ENCODE measurements around the gene RAB3IL1.
A peak's percentile ranks its signal among the peaks of the same experiment; 100 is the strongest.
"Not testable (repeated sequence)": the region's sequence is repeated elsewhere in the genome, so short reads cannot be mapped to it uniquely, and the experiment has no call there.

The RAB3IL1 gene

GRCh38 chr11:61917334-61918109 lies at the start of gene RAB3IL1:
Gene RAB3IL1 (minus strand): TSS chr11:61917566. CDS start chr11:61917367, 199 bp downstream.
- DNase-seq (ENCODE audit: low read depth) = peak; percentile 47

- no peak for DNase-seq (ENCODE audit: low read depth)
These were observed 49.4 kb upstream of the RAB3IL1 start for GRCh38 chr11:61966734-61967115.

- DNase-seq (ENCODE audit: low read depth) = not testable (repeated sequence)
These were observed 47.4 kb upstream of the RAB3IL1 start for GRCh38 chr11:61964666-61965271.

- DNase-seq (ENCODE audit: low read depth) = no peak
These were observed 46.8 kb upstream of the RAB3IL1 start for GRCh38 chr11:61964058-61964665.

GRCh38 chr11:61963282-61964057 lies 46.1 kb upstream of the RAB3IL1 start:
- peak; percentile 94 for DNase-seq (ENCODE audit: low read depth)

- no peak for DNase-seq (ENCODE audit: low read depth)
These were observed 45.6 kb upstream of the RAB3IL1 start for GRCh38 chr11:61963016-61963281.

GRCh38 chr11:61962213-61963015 lies 45.0 kb upstream of the RAB3IL1 start:
- DNase-seq (ENCODE audit: low read depth) = peak; percentile 83

- peak; percentile 91 for DNase-seq (ENCODE audit: low read depth)
These were observed 44.3 kb upstream of the RAB3IL1 start for GRCh38 chr11:61961570-61962212.

GRCh38 chr11:61960532-61960931 lies 43.2 kb upstream of the RAB3IL1 start:
- no peak for DNase-seq (ENCODE audit: low read depth)

GRCh38 chr11:61959678-61960077 lies 42.3 kb upstream of the RAB3IL1 start:
- no peak for DNase-seq (ENCODE audit: low read depth)

- DNase-seq (ENCODE audit: low read depth) = no peak
These were observed 41.7 kb upstream of the RAB3IL1 start for GRCh38 chr11:61959114-61959513.

- no peak for DNase-seq (ENCODE audit: low read depth)
These were observed 41.2 kb upstream of the RAB3IL1 start for GRCh38 chr11:61958590-61958989.

- no peak for DNase-seq (ENCODE audit: low read depth)
These were observed 39.8 kb upstream of the RAB3IL1 start for GRCh38 chr11:61957021-61957770.

GRCh38 chr11:61956191-61957020 lies 39.0 kb upstream of the RAB3IL1 start:
- DNase-seq (ENCODE audit: low read depth) = no peak

GRCh38 chr11:61955422-61956135 lies 38.2 kb upstream of the RAB3IL1 start:
- DNase-seq (ENCODE audit: low read depth) = no peak

- DNase-seq (ENCODE audit: low read depth) = peak; percentile 89
These were observed 37.6 kb upstream of the RAB3IL1 start for GRCh38 chr11:61954851-61955421.

- DNase-seq (ENCODE audit: low read depth) = no peak
These were observed 36.9 kb upstream of the RAB3IL1 start for GRCh38 chr11:61954106-61954850.

GRCh38 chr11:61953632-61954031 lies 36.3 kb upstream of the RAB3IL1 start:
- not testable (repeated sequence) for DNase-seq (ENCODE audit: low read depth)
